ENCODE data around the gene CCM2.

Gene CCM2

DNA sequence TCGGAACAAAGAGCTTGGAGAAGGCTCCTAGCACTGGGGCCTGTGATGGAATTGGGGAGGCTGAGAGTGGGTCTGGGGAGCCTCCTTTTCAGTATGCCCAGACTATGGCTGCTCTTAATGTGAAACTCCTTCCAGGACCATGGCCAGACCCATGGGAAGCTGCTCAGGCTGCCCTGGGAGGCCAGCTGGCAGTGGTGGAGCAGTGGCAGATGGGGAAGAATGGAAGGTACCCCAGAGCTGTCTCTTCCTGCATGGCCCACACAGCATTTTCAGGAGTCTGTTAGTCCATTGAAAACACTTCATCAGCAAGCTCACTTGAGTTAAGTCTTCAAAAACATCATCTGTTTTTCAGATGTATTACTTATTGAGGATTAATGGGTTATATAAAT, 70.2 kb downstream of the CCM2 start:
- TF ChIP-seq, protein P1, sequence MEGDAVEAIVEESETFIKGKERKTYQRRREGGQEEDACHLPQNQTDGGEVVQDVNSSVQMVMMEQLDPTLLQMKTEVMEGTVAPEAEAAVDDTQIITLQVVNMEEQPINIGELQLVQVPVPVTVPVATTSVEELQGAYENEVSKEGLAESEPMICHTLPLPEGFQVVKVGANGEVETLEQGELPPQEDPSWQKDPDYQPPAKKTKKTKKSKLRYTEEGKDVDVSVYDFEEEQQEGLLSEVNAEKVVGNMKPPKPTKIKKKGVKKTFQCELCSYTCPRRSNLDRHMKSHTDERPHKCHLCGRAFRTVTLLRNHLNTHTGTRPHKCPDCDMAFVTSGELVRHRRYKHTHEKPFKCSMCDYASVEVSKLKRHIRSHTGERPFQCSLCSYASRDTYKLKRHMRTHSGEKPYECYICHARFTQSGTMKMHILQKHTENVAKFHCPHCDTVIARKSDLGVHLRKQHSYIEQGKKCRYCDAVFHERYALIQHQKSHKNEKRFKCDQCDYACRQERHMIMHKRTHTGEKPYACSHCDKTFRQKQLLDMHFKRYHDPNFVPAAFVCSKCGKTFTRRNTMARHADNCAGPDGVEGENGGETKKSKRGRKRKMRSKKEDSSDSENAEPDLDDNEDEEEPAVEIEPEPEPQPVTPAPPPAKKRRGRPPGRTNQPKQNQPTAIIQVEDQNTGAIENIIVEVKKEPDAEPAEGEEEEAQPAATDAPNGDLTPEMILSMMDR (IDR thresholded peaks at IDR 0.05; ENCODE audit: low read depth, low read length): no peak
- no peak for DNase-seq (ENCODE audit: extremely low read depth, low read depth)

DNA sequence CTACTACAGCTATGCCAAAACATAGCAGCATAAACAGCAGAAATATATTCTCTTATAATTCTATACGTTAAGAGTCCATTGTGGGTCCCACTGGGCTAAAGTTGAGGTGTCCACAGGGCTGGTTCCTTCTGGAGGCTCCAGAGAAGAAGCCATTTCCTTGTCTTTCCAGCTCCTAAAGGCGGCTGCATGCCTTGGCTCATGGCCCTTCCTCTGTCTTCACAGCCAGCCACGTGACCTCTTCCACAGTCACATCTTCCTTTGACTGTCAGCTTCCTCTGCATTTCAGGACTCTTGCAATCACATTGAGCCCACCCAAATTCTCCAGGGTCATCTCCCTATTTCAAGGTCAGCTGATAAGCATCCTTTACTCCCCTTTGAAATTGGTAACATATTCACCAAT, 71.5 kb downstream of the CCM2 start:
- DNase-seq (ENCODE audit: extremely low read depth, low read depth): no peak
- TF ChIP-seq, protein P1 (IDR thresholded peaks at IDR 0.05; ENCODE audit: low read depth, low read length): no peak

DNA sequence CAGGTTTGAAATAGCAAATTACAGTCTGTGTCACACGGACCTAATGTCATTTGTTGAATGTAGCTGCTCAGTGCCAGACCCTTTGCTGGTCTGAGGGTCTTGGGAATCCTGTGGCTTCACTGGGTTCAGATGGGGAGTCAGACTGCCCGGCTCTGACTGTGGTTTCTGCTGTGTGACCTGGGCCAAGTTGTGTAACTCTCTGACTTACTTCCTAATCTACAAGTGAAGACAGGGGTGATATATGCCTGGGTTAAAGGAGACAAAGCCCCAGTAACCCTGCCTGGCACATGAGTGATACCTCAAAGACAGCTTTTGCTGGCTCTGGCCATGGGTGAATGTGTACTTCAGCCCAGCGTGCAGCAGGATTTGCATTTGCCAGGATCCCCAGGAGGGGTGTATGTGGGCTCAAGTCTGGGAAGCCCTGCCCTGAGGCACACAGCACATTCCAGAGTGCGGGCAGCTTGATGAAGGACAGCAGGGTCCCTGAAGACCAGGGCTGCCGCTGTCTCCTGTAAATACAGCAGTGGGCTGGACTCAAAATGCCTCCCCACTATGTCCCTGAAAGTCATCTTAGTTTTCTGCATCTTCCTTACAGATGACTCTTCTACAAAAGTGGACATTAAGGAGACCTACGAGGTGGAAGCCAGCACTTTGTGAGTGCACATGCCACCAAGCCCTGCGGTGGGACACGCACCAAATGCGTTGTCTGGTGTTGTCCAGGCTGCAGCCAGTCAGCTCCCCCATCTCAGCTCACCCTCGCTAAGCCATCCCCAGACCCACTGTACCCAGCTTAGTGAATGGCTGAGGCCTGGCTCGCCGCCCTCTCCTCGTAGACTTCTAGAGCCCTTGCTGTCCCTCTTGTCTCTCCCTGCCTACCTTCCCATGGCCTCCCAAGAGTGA, 72.4 kb downstream of the CCM2 start:
- TF ChIP-seq, protein P1 (IDR thresholded peaks at IDR 0.05; ENCODE audit: low read depth, low read length): no peak
- DNase-seq (ENCODE audit: extremely low read depth, low read depth): no peak

DNA sequence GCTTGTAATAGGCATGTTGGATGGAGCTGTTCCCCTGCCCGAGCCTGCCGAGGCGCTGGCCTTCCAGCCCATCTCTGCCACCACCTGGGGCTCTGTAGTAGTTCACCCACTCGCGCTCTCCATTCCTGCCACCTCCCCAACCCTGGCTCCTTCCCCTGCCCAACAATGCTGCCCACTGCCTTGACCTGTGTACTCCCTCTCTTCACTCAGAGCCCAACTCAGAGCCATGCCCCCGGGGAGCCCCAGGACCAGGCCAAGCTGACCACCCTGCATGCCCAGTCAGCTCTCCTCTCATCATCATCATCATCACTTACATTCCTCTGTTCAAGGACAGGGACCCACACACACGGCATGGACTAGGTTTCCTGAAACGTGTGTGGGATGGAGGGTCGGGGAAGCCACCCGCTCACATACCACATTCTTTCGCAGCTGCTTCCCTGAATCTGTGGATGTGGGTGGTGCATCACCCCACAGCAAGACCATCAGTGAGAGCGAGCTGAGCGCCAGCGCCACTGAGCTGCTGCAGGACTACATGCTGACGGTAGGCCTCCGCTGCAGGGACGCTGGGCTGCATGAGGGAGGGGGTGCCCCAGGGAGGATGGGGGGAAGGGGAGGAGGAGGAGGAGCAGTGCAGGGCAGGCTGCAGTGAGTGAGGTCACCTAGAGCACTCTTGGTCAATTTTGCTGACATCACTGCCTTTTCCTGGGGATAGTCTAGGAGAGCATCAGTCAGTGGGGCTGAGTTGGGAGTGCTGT, 73.2 kb downstream of the CCM2 start:
- no peak for DNase-seq (ENCODE audit: extremely low read depth, low read depth)
- TF ChIP-seq, protein P1 (IDR thresholded peaks at IDR 0.05; ENCODE audit: low read depth, low read length): no peak

DNA sequence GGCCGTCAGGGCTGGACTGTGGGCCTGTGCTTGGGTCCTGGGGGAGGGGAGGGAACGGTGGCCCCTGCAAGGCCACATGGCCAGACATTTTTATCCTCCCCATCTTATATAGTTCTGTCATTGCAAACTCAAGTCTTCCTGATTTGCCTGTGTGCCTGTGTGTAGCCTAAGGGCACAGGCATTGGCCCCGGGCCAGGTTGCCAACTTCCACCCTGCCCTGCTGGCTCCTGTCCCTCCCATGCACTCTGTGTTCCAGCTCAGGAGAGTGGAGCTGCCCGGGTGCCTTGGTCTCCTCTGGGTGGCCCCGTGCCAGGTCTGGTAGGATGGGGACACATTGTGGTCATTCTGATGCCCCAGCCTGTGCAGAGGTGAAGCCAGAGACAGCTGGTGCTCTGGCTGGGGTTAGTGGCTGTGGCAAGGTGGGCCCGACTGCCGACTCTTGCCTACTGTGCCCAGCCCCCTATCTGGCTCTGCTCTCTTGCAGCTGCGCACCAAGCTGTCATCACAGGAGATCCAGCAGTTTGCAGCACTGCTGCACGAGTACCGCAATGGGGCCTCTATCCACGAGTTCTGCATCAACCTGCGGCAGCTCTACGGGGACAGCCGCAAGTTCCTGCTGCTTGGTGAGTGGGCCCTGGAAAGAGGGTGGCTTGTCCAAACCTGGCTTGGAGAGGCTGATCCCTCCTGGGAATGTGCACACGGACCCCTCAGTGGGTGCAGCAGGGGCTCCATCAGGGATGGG, 74.0 kb downstream of the CCM2 start:
- TF ChIP-seq, protein P1 (IDR thresholded peaks at IDR 0.05; ENCODE audit: low read depth, low read length): no peak
- no peak for DNase-seq (ENCODE audit: extremely low read depth, low read depth)

DNA sequence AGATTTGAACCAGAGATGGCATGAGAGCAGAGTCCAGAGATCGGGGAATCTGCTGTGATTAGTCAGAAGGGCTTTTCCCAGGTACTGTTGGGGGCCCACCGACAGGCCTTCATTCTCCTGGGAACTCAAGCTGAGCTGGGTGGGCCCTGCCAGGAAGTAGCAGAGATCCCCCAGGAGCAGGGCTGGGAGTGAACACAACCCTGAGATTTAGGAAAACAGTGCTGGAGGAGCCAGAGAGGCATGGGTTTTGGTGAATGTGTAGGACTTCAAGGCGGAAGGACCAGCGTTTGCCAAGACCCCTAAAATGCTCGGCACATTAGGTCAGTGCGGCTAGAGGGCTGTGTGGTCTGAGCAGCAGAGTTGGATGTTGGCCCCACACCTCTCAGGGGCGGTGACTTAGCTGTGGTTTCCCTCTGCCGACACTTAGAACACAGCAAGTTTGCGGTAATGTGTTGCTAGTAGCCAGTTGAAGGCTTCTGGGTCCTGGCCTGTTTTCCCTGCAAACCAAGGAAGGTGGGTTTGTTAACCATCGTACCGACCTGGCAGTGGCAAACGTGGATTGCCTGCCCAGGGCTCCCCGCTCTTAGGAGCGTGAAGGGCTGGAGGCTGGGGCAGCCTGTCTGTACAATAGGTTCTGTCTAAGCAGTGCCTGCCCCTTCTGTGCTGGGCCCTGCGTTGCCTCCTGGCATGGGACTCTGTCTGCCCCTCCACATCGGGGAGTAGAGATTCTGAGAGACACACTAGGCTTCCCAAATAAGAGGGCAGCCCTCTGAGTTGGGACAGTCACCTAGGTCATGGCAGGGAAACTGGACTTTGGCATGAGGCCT, 74.7 kb downstream of the CCM2 start:
- DNase-seq (ENCODE audit: extremely low read depth, low read depth): no peak
- TF ChIP-seq, protein P1 (IDR thresholded peaks at IDR 0.05; ENCODE audit: low read depth, low read length): no peak

Data from AG09319 (cell line).